Left hindlimb (tissue), 1 donor: Measurements from ENCODE around the gene SLC35G2.
"Not testable (repeated sequence)": the region's sequence is repeated elsewhere in the genome, so short reads cannot be mapped to it uniquely, and the experiment has no call there.

Experiments used
- DNase-seq: peaks from one replicate; pipeline ENCODE4 v3.0.0-alpha.2; 2018

Gene SLC35G2

GRCh38 chr3:136891934-136892855, 73.3 kb downstream of the SLC35G2 start:
- no peak for DNase-seq

GRCh38 chr3:136893848-136894443, 75.0 kb downstream of the SLC35G2 start:
- no peak for DNase-seq

GRCh38 chr3:136897171-136897570, 78.2 kb downstream of the SLC35G2 start:
- not testable (repeated sequence) for DNase-seq

DNA sequence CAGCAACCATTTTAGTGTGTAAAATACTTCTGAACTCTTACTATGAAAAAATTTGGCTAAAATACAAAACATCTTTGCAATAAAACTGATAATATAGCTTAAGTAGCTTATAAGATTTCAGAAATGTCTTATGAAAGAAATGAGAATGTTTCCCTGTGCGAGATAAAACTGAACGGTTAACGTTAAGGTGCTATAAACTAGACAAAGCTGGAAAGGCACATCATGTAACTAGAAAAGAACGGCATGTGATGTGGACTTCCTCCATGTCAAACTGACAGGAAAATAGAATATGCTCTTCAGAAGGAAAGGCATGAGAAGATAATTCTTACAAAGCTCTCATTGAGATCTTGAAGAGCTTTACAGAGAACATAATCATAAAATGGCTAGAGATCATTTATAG, 79.6 kb downstream of the SLC35G2 start:
- DNase-seq, result no peak

DNA sequence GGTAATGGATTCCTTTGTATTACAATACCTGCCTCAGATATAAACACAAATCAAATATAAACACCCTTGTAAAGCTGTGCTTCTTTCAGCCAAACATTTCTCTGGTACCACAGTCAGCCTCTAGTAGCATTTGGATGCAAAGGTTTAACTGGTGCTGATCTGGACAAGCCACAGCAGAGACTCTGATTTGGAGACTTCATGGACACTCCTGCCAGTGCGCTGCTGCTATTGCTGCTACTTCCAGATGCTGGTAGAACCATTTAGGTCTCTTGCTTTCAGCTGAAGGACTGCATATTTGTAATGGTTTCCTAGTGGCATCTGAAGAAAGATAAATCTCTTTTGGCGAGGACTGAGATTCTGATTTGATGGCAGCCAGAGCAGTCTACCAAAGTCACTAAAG, 80.0 kb downstream of the SLC35G2 start:
- DNase-seq, result no peak

- no peak for DNase-seq
Observed at GRCh38 chr3:136899622-136900158, 80.8 kb downstream of the SLC35G2 start.

- not testable (repeated sequence) for DNase-seq
Observed at GRCh38 chr3:136900694-136901093, 81.8 kb downstream of the SLC35G2 start.

DNA sequence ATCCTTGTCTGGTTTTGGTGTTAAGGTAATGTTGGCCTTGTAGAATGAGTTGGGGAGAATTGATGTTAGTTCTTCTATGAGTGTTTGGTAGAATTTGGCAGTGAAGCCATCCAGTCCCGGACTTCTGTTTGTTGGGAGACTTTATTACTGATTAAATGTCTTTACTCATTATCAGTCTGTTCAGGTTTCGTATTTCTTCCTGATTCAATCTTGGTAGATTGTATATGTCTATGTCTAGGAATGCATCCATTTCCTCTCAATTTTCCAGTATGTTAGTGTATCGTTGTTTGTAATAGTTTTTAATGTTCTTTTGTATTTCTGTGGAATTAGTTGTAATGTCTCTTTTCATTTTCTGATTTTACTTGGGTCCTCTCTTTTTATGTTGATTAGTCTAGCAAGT, 82.5 kb downstream of the SLC35G2 start:
- DNase-seq, result no peak

DNA sequence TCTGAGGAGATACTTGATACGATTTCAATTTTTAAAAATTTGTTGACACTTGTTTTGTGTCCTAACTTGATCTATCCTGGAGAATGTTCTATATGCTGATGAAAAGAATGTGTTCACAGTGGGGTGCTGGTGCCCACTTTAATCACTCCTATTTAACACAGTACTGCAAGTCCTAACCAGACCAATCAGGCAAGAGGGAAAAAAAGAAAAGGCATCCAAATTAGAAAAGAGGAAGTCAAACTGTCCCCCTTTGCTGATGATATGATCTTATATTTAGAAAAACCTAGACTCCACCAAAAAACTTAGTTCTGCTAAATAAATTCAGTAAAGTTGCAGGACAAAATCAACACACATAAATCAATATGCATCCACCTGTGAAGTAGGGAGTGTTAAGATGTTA, 83.6 kb downstream of the SLC35G2 start:
- DNase-seq, result not testable (repeated sequence)

- DNase-seq, result no peak
Observed at GRCh38 chr3:136903899-136904298, 85.0 kb downstream of the SLC35G2 start.

DNA sequence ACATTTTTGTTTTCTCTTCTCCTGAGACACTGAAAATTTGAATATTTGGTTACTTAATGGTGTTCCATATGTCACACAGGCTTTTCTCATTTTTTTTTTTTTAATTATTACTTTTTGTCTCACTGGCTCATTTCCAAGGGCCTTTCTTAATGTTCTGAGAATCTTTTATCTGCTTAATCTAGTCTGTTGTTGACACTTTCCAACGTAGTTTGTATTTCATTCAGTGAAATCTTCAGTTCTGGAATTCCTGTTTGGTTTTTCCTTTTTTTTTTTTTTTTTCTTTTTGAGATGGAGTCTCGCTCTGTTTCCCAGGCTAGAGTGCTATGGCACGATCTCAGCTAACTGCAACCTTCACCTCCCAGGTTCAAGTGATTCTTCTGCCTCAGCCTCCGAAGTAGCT, 85.8 kb downstream of the SLC35G2 start:
- no peak for DNase-seq
